Raji (cell line): Measurements from ENCODE around the gene FBXW7.

ENCODE experiments used
- POLR2A ChIP-seq: IDR thresholded peaks from 2 replicates; pipeline ENCODE4 v1.6.1; 2011; ENCODE audit warnings: low read depth, low read length, control low read depth; ENCODE audit not compliant: insufficient read depth

Gene FBXW7

DNA sequence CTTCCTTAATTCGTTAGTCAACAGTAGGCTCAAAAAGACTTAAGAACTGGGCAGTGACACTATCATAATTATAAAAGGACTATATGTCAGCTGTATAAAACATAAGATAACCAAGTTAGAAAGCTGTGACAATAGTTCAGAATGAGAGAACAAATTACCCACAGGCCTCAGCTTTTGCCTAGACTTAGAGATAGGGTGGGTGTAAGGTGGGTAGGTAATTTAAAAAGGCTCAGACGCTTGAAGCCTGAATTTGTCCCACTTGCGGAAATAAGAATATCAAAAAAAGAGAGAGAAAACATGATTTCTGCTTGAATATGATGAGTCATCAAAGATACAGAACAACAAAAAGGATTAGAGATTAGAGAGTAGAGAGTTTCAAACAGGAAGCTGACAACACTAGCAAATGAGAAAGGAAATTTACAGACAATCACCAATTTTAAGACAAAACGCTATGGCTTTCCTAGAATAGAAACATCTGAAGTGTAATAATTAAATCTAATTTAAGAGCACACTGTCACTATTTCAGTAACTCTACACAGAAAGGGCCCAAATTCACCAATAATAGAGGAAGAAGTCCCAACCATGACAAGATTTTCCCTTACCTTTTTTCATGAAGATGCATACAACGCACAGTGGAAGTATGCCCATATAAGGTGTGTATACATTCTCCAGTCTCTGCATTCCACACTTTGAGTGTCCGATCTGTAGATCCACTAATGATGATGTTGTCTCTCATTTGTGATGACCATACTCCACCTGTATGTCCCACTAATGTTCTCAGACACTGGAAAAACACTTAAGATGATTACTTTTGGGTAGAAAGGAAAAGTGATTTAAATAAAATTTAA is 208.1 kb downstream of the FBXW7 start:
- TF ChIP-seq POLR2A = no peak

DNA sequence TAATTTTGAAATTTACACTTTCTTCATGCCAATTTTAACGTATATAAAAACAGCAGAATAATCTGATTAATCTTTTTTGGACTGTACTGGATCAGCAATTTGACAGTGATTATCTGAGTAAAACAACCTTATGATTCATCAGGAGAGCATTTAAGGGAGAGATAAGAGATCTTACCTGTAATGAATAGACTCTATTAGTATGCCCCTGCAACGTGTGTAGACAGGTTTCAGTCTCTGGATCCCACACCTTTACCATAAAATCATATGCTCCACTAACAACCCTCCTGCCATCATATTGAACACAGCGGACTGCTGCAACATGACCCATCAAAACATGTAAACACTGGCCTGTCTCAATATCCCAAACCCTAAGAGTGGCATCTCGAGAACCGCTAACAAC is 210.1 kb downstream of the FBXW7 start:
- TF ChIP-seq POLR2A = no peak

DNA sequence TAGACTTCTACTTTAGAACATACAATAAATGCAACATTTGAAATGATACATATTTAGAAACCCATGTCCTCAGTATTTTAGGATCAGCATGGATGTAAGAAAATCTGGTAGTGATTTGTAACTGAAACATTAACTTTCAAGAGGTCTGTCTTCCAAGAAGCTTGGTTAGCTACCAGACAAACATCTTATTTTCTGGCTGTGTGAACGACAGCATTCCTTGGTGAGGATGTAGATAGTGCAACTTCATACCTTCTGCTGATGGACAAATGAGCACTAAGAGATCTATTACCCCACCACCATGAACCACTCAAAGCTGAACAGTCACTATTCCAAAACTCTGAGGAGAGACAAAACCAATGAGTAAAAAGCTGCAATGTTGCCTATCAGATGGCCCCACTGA is 212.7 kb downstream of the FBXW7 start:
- no peak for TF ChIP-seq POLR2A

DNA sequence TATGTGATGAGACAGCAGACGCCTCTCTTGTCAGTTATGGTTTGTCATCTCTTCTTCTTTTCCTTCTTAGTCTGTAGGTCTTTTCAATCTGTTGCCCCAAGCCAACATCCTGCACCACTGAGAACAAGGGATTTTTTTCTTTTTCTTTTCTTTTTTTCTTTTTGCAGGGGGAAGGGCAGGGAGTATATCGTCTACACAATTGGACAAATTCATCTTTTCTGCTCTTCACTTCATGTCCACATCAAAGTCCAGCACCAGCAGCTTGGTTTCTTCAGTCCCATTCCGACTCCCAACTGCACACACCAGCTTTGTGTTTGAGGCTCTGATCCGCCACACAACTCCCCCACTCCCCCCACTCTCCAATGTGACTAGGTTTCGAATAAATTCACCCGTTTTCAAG is 213.2 kb downstream of the FBXW7 start:
- no peak for TF ChIP-seq POLR2A

DNA sequence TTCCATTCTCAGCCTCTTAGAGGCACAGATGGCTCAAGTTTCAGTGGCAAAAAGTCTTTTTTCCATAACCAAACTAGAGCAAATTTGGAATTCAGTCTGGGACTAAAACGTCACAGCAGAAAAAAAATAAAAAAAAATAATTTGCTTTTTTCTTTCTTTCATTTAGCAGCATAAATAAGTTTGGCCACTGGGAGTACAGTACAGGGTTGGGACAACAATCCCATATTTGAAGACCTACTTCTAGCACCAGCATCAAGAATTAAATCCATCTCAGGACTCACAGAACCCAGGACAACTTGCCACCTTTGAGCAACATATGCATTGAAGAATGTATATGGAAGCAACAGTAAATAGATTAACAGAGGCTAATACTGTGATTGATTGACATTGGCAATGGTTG is 214.0 kb downstream of the FBXW7 start:
- no peak for TF ChIP-seq POLR2A

DNA sequence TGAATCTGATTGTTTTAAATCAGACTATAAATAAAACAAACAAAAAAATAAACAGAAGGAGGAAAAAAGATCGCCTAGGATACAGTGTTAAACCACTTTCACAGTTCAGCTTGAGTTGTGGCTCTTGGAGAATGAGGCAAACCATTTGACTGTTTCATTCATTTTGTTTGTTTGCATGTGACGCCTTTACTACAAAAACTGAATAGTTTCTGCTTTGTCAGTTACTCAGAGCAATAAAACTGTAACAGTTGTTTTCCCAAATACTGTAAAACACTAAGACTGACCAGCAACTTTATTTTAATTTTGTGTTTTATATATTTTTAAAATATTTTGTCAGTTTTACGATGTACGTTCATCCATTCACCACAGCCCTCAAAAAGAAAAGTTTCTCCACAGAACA is 214.5 kb downstream of the FBXW7 start:
- no peak for TF ChIP-seq POLR2A

DNA sequence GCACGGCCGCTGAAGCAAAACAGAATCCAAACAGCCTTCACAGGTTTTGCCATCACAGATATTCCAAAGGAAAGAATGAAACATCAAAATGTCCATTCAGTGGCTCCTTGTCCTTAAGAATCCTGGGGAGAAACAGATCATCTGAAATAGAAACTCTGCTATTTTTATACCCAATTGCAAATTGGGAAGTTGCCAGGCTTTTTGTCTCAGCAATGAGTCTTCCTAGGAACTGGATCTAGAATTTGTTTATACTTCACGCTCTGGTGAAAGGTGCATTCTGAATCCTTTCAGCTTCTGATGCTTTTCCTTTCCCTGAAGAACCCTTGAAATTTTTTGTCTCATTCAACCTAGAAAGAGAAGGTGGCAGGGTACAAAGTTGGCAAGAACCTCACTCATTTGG is 218.9 kb downstream of the FBXW7 start:
- no peak for TF ChIP-seq POLR2A

DNA sequence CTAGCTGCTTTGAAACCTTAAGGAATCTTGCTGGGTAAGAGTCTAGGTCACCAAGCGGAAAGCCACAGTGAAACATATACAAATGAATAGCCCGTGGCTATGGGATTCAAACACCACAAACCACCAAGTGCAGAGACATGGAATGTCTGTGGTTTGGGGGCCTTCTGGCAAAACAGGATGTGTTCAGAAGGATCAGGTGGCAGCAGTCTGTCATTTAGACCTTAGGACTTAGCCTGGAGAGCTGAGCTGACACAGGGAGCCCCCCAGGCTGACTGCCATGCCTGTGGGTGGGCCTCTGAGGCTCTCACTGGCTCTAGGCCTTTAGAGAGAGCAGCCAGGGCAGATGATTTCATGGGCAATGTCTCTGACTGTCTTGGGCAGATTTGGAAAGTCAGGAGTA is 225.6 kb downstream of the FBXW7 start:
- no peak for TF ChIP-seq POLR2A

DNA sequence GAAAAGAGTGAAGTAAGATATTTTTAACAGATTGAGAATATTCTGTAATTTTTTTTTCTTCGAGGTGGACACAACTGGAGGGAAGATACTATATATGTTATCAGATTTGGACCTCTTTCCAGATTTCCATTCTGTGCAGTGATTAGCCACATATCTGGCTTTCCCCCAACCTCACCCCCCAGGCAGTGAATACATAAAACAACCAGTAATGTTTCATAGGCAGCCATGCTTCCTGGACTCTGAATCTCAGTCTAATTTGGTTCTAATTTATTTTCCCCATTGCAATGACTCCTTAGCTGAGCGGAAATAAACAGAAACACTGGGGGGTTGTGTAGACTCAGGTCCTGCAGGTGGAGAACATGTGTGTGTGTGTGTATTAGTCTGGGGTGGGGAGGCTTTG is 226.5 kb downstream of the FBXW7 start:
- TF ChIP-seq POLR2A = no peak

DNA sequence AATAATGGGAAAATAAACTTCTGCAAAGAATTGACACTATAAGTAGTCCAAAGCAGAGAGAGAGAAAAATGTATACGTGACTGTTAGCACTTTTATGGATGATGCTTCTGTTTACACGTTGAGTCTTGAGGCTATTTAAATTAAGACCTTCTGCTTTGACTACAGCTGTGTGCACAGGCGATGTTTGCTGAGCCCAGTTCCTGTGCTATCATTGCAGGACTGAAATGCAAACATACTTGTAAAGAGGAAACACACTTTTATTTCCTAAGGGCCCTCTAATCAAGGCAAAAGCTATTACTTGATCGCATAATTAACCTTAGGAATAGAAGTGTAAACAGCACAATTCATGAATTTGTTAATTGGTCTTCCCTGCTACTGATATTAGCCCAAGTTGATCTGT is 226.9 kb downstream of the FBXW7 start:
- no peak for TF ChIP-seq POLR2A

DNA sequence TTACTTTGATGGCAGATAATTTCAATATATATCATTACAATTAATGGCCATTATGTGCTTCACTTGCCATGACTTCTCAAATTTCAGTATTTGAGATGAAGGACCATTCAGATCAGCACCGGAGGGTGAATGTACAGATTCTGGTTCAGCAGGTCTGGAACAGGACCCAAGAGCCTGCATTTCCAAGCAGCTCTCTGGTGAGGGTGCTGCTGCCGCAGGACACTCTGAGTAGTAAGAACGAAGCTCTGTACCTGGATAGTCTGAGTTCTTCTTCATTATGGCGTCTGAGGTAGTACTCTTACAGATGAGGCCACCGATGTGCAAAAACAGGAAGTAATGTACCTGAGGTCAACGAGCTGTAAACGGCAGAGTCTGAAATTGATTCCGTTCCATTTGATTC is 228.2 kb downstream of the FBXW7 start:
- no peak for TF ChIP-seq POLR2A

DNA sequence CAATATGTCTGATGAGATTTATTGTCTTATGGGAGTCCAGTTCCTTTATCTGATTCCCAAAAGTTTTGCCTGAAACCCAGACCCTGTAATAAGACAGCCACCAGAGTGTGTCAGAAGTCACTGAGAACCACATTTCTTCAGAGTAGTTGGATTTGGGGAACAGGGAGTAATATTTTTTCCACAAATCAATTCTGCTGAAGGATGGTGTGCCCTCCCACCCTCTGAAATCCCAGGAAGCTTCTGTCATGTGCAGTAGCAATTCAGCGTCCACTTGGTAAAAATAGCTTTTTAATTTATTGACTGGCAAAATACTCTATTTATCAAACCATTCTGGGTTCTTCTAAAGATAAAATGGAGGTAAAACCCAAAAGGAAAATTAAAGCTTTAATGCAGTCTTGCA is 229.4 kb downstream of the FBXW7 start:
- TF ChIP-seq POLR2A = no peak

DNA sequence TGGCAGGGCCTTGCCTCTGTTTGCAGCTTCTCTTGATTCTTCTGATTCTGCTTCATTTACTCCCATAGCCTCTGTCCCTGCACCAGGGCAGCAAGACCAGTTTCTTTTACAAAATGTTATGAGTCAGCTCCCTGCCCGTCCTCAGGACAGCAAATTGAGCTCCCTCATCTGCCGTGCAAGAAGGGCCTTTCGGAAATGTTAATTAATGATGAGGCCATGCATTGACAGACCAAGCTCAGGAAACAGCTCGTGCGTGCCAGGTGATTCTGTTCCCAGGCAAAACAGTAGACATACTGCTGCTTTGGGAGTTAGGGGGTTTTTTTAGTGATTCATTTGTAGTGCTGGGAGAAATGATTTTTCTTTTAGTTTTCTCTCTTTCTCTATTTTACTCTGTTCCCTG is 231.7 kb downstream of the FBXW7 start:
- no peak for TF ChIP-seq POLR2A

DNA sequence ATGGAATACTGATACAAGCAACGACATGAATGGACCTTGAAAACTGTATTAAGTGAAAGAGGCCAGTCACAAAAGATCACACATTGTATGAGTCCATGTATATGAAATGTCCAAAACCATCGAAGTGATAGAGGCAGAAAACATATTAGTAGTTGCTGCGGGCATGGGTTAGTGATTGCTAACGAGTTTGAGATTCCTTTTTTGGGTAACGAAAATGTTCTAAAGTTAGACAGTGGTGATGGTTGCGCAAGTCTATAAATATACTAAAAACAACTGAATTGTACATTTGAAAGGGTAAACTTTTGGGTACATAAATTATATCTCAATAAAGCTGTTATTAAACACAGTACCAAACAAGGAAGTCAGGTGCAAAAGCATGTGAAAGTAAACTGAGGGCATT is 234.5 kb downstream of the FBXW7 start:
- TF ChIP-seq POLR2A = no peak

DNA sequence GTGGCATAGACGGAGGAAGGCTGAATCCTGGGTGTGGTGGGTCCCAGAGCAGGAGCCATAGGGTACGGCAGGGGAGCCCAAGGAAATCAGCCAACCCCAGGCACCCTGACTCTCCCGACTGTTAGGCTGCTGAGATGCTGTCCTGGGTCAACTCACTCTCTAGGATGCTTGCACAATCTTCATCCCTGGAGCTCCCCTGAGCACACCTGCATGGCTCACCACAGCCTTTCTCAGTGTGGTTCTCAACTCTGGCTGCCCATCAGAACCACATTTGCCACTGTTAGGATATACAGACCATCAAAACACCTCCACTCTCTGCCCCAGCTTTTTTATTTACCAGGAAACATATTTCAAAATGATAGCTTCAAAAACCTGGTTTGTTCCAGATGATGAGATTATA is 236.3 kb downstream of the FBXW7 start:
- TF ChIP-seq POLR2A = no peak

DNA sequence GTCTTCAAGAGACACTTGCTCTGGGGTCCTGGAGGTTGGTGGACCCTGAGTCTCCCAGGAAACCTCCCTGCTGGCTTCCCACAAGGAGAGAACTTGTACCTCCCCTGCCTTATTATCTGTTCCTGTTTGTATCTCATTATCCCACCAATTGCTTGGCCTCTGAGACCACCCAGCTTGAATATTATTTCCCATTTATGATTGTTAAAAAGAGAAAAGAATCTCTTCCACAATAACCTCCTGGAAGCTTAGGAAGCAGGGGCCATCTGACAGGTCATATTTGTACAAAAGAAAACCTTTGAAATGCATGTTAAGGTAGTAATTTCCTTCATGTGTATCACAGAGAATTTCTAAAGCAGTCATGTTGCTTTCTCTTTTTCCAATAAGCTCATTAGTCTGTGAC is 239.5 kb downstream of the FBXW7 start:
- TF ChIP-seq POLR2A = no peak

DNA sequence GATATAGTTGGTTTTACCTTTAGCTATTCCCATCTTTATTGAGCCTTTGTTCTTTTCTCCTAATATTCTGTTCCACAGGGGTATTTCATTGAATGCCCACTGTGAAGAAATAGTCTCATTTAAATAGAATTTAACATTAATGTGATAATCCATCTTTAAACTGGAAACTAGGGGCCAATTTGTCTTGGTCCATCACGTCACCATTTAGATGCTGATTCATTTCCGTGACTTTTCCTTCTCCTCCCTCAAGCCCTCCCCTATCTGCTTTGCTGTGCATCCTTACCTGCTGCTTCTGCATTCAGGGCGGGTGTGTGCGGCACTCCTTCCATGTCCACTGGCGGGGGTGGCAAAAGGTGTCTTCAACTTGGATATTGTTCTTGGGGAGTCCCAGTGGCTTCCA is 241.1 kb downstream of the FBXW7 start:
- TF ChIP-seq POLR2A = no peak
